Choroid plexus epithelial cell (primary cell): ENCODE results near the gene CREBBP.
A peak's percentile ranks its signal among the peaks of the same experiment; 100 is the strongest.

Source experiments
- DNase-seq: peaks from one replicate; pipeline ENCODE4 v3.0.0-alpha.2; 2010; ENCODE audit warnings: low read depth
- H3K4me3 ChIP-seq: 2 replicates; pipeline ENCODE4 v1.5.1; 2011; ENCODE audit warnings: low read depth, mild to moderate bottlenecking, control low read depth, low read length, moderate library complexity
- CTCF ChIP-seq: conservative IDR thresholded peaks from 2 replicates; pipeline ENCODE4 v1.5.1; 2011; ENCODE audit warnings: low read depth, mild to moderate bottlenecking, control low read depth, inconsistent platforms, low read length, moderate library complexity

Gene CREBBP

GRCh38 chr16:3865241-3865640 lies 15.3 kb downstream of the CREBBP start:
- no peak for TF ChIP-seq CTCF
- no peak overlapping the region for H3K4me3 ChIP-seq
- no peak for DNase-seq

- no peak for TF ChIP-seq CTCF
- H3K4me3 ChIP-seq: no peak overlapping the region
- no peak for DNase-seq
These were observed 16.0 kb downstream of the CREBBP start for GRCh38 chr16:3864562-3864961.

- no peak for DNase-seq
- H3K4me3 ChIP-seq: no peak overlapping the region
- no peak for TF ChIP-seq CTCF
These were observed 16.9 kb downstream of the CREBBP start for GRCh38 chr16:3863587-3863986.

GRCh38 chr16:3861808-3862451 lies 18.6 kb downstream of the CREBBP start:
- H3K4me3 ChIP-seq: no peak overlapping the region

GRCh38 chr16:3859889-3860288 lies 20.6 kb downstream of the CREBBP start:
- DNase-seq: no peak
- no peak for TF ChIP-seq CTCF
- no peak overlapping the region for H3K4me3 ChIP-seq

More at GRCh38 chr16:3861808-3862451, 18.6 kb downstream of the CREBBP start:
- no peak for TF ChIP-seq CTCF
- DNase-seq: no peak

- TF ChIP-seq CTCF: no peak
- no peak overlapping the region for H3K4me3 ChIP-seq
- no peak for DNase-seq
These were observed 21.7 kb downstream of the CREBBP start for GRCh38 chr16:3858801-3859200.

GRCh38 chr16:3857189-3858043 lies 23.1 kb downstream of the CREBBP start:
- H3K4me3 ChIP-seq: no peak overlapping the region
- no peak for TF ChIP-seq CTCF
- DNase-seq: peak; percentile 82
